Endothelial cell (in vitro differentiated cells): ENCODE results near the gene PDE1A. TPM values are rescaled to one million over a fixed set of nuclear protein-coding genes. Genes with fewer than 3 reads are reported as not detected.

Experiments used
- DNase-seq: peaks from one replicate; pipeline ENCODE4 v3.0.0; 2021; ENCODE audit warnings: low spot score
- H3K27ac Mint-ChIP-seq: one replicate; pipeline ENCODE4 v1.8.0; 2021; ENCODE audit warnings: mixed read lengths, inconsistent platforms; ENCODE audit not compliant: unreplicated experiment
- H3K27me3 Mint-ChIP-seq: one replicate; pipeline ENCODE4 v1.8.0; 2021; ENCODE audit warnings: mild to moderate bottlenecking, moderate library complexity, mixed read lengths, inconsistent platforms; ENCODE audit not compliant: unreplicated experiment
- H3K36me3 Mint-ChIP-seq: one replicate; pipeline ENCODE4 v1.8.0; 2021; ENCODE audit warnings: mild to moderate bottlenecking, low read depth, mixed read lengths, inconsistent platforms; ENCODE audit not compliant: unreplicated experiment
- H3K4me1 Mint-ChIP-seq: one replicate; pipeline ENCODE4 v1.8.0; 2021; ENCODE audit warnings: mild to moderate bottlenecking, mixed read lengths, inconsistent platforms; ENCODE audit not compliant: unreplicated experiment
- H3K4me3 Mint-ChIP-seq: one replicate; pipeline ENCODE4 v1.8.0; 2021; ENCODE audit warnings: mild to moderate bottlenecking, mixed read lengths, inconsistent platforms; ENCODE audit not compliant: unreplicated experiment
- H3K9me3 Mint-ChIP-seq: one replicate; pipeline ENCODE4 v1.8.0; 2021; ENCODE audit warnings: mixed read lengths, inconsistent platforms; ENCODE audit not compliant: unreplicated experiment
- CTCF ChIP-seq: fragments of 200-600 bp; sonication (generic); IDR thresholded peaks from one replicate; pipeline ENCODE4 v1.5.0; 2021; ENCODE audit warnings: antibody characterized with exemption; ENCODE audit not compliant: unreplicated experiment
- total RNA-seq: library from RNA; stranded (reverse); fragmentation: NEBNext Ultra II Directional; extraction: Animal tissue kit (Norgen Biotek cat#: 25700); gene quantifications from one replicate; pipeline ENCODE4 v1.2.1, GENCODE V29; 2021; ENCODE audit not compliant: unreplicated experiment

Gene PDE1A
- total RNA-seq, 1 donor from 2014 or later, result 21.6 TPM

GRCh38 chr2:182210669-182211068 lies 216.2 kb downstream of the PDE1A start:
- no peak for DNase-seq
- Mint-ChIP-seq H3K36me3 (peaks cover 5% of the 10 kb centered on the region), H3K4me3 (no peak overlapping the region), H3K4me1 (no peaks in the 10 kb centered on the region), H3K27ac (no peak overlapping the region), H3K27me3 (peaks cover 2% of the 10 kb centered on the region), H3K9me3 (no peaks in the 10 kb centered on the region)
- no peak for TF ChIP-seq CTCF

- peaks cover 5% of the 10 kb centered on the region for H3K36me3 Mint-ChIP-seq
- no peaks in the 10 kb centered on the region for H3K9me3 Mint-ChIP-seq
- H3K27ac Mint-ChIP-seq, result no peak overlapping the region
- H3K4me1 Mint-ChIP-seq, result no peaks in the 10 kb centered on the region
- peaks cover 2% of the 10 kb centered on the region for H3K27me3 Mint-ChIP-seq
- TF ChIP-seq CTCF, result no peak
- no peak for DNase-seq
- H3K4me3 Mint-ChIP-seq, result no peak overlapping the region
These were observed 218.4 kb downstream of the PDE1A start for GRCh38 chr2:182208421-182208820.

- H3K4me3 Mint-ChIP-seq, result no peak overlapping the region
- DNase-seq, result no peak
- peaks cover 2% of the 10 kb centered on the region for H3K27me3 Mint-ChIP-seq
- H3K27ac Mint-ChIP-seq, result no peak overlapping the region
- H3K36me3 Mint-ChIP-seq, result peaks cover 5% of the 10 kb centered on the region
- H3K9me3 Mint-ChIP-seq, result no peaks in the 10 kb centered on the region
- no peak for TF ChIP-seq CTCF
- H3K4me1 Mint-ChIP-seq, result no peaks in the 10 kb centered on the region
These were observed 219.6 kb downstream of the PDE1A start for GRCh38 chr2:182207049-182207746.

- Mint-ChIP-seq H3K36me3 (no peaks in the 10 kb centered on the region), H3K4me3 (no peak overlapping the region), H3K27ac (no peak overlapping the region), H3K27me3 (no peaks in the 10 kb centered on the region), H3K4me1 (no peaks in the 10 kb centered on the region), H3K9me3 (no peaks in the 10 kb centered on the region)
- no peak for TF ChIP-seq CTCF
- no peak for DNase-seq
These were observed 229.3 kb downstream of the PDE1A start for GRCh38 chr2:182197529-182197928.

- Mint-ChIP-seq H3K27ac (no peak overlapping the region), H3K4me1 (no peaks in the 10 kb centered on the region), H3K27me3 (no peaks in the 10 kb centered on the region), H3K36me3 (no peaks in the 10 kb centered on the region), H3K4me3 (no peak overlapping the region), H3K9me3 (no peaks in the 10 kb centered on the region)
- no peak for TF ChIP-seq CTCF
- no peak for DNase-seq
These were observed 233.5 kb downstream of the PDE1A start for GRCh38 chr2:182193291-182193690.
